Measurements from ENCODE around the gene SKI. TPM values are rescaled to one million over a fixed set of nuclear protein-coding genes. Genes with fewer than 3 reads are reported as not detected.

The SKI gene
- total and polyA plus RNA-seq, 2 experiments from 2014 or later = 9.3 to 66.8 TPM

DNA sequence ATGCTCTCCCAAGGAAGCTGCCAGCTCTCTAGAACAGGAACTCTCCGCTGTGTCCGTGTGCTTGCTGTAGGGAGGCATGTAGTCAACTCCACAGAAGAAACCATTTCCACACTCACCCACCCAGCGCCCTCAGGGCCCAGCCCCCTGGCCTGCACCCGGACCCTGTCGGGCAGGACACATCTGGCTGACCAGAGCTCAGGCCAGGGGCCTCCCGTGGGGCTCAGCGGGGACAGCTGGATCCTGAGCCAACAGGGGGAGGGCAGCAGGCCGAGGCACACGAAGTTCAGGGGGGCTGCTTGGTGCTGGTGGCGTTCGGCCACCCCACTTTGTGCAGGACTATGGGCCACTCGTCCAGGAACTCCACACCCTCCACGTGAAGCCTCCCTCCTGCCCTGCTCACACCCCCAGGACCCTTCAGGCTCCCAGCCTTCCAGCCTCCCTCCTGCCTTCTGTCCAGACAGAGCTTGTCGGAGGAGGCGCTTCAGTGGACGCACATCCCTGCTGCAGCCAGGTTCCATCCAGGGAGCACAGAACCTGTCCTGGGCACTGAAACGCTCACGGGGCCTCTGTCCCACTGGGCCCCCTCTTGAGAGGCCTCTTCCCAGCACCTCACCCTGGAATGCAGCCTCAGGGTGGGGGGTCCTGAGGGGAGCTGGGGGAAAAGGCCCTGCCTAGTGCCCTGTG is 18.6 kb upstream of the SKI start:
- ATAC-seq (no peak), DNase-seq (ENCODE audit: low spot score) (no peak)
- no peaks in the 10 kb centered on the region for H3K36me3 ChIP-seq (ENCODE audit: insufficient read depth)
- no peaks in the 10 kb centered on the region for H4K20me1 ChIP-seq (replicated peaks; ENCODE audit: insufficient read depth)
- peaks cover 19% of the 10 kb centered on the region for H3K4me1 ChIP-seq (ENCODE audit: insufficient read depth)
- H3K27me3 ChIP-seq (ENCODE audit: insufficient read depth) = peaks cover 6% of the 10 kb centered on the region; the same call in 1 of the 2 replicates
- H3K27ac ChIP-seq (ENCODE audit: low read depth) = no peak overlapping the region
- H3K4me3 ChIP-seq = no peak overlapping the region
- H3K27me3 Mint-ChIP-seq (ENCODE audit: insufficient read depth, low read depth, poor library complexity) = peaks cover 22% of the 10 kb centered on the region
- no peak overlapping the region; the same call in 2 of the 3 replicates for H3K4me3 Mint-ChIP-seq
- H3K9me3 Mint-ChIP-seq = no peaks in the 10 kb centered on the region
- no peak overlapping the region for H3K27ac Mint-ChIP-seq
- H3K36me3 Mint-ChIP-seq (ENCODE audit: low read depth) = no peaks in the 10 kb centered on the region
- peaks cover 13% of the 10 kb centered on the region; the same call in 1 of the 2 replicates for H3F3A ChIP-seq (replicated peaks; ENCODE audit: low read depth)
- no peak overlapping the region for H3K4me2 ChIP-seq
- H3K9me2 ChIP-seq (ENCODE audit: insufficient read depth) = no peaks in the 10 kb centered on the region
- TF ChIP-seq JUNB (IDR thresholded peaks at IDR 0.05; ENCODE audit: unreplicated experiment) (no peak), EZH2 (IDR thresholded peaks at IDR 0.05; ENCODE audit: low read depth, unreplicated experiment) (no peak), NANOG (IDR thresholded peaks at IDR 0.05; ENCODE audit: borderline replicate concordance) (no peak), EZH2phosphoT487 (IDR thresholded peaks at IDR 0.05; ENCODE audit: unreplicated experiment) (no peak), POLR2AphosphoS5 (IDR thresholded peaks at IDR 0.05; ENCODE audit: low read depth) (no peak), CREB1 (CRISPR knock-in tag; IDR thresholded peaks at IDR 0.05; ENCODE audit: low read depth) (no peak), ZNF331 (CRISPR knock-in tag; IDR thresholded peaks at IDR 0.05; ENCODE audit: low read depth) (no peak), STAT1 (IDR thresholded peaks at IDR 0.05; ENCODE audit: unreplicated experiment) (no peak), ZNF114 (CRISPR knock-in tag; IDR thresholded peaks at IDR 0.05) (no peak)
- TF ChIP-seq, protein P1, sequence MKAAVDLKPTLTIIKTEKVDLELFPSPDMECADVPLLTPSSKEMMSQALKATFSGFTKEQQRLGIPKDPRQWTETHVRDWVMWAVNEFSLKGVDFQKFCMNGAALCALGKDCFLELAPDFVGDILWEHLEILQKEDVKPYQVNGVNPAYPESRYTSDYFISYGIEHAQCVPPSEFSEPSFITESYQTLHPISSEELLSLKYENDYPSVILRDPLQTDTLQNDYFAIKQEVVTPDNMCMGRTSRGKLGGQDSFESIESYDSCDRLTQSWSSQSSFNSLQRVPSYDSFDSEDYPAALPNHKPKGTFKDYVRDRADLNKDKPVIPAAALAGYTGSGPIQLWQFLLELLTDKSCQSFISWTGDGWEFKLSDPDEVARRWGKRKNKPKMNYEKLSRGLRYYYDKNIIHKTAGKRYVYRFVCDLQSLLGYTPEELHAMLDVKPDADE (IDR thresholded peaks at IDR 0.05) = no peak
- TF ChIP-seq, protein P2, sequence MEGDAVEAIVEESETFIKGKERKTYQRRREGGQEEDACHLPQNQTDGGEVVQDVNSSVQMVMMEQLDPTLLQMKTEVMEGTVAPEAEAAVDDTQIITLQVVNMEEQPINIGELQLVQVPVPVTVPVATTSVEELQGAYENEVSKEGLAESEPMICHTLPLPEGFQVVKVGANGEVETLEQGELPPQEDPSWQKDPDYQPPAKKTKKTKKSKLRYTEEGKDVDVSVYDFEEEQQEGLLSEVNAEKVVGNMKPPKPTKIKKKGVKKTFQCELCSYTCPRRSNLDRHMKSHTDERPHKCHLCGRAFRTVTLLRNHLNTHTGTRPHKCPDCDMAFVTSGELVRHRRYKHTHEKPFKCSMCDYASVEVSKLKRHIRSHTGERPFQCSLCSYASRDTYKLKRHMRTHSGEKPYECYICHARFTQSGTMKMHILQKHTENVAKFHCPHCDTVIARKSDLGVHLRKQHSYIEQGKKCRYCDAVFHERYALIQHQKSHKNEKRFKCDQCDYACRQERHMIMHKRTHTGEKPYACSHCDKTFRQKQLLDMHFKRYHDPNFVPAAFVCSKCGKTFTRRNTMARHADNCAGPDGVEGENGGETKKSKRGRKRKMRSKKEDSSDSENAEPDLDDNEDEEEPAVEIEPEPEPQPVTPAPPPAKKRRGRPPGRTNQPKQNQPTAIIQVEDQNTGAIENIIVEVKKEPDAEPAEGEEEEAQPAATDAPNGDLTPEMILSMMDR (conservative IDR thresholded peaks at IDR 0.05; ENCODE audit: low read depth in 2 of 2) = no peak
- TF ChIP-seq, protein P3, sequence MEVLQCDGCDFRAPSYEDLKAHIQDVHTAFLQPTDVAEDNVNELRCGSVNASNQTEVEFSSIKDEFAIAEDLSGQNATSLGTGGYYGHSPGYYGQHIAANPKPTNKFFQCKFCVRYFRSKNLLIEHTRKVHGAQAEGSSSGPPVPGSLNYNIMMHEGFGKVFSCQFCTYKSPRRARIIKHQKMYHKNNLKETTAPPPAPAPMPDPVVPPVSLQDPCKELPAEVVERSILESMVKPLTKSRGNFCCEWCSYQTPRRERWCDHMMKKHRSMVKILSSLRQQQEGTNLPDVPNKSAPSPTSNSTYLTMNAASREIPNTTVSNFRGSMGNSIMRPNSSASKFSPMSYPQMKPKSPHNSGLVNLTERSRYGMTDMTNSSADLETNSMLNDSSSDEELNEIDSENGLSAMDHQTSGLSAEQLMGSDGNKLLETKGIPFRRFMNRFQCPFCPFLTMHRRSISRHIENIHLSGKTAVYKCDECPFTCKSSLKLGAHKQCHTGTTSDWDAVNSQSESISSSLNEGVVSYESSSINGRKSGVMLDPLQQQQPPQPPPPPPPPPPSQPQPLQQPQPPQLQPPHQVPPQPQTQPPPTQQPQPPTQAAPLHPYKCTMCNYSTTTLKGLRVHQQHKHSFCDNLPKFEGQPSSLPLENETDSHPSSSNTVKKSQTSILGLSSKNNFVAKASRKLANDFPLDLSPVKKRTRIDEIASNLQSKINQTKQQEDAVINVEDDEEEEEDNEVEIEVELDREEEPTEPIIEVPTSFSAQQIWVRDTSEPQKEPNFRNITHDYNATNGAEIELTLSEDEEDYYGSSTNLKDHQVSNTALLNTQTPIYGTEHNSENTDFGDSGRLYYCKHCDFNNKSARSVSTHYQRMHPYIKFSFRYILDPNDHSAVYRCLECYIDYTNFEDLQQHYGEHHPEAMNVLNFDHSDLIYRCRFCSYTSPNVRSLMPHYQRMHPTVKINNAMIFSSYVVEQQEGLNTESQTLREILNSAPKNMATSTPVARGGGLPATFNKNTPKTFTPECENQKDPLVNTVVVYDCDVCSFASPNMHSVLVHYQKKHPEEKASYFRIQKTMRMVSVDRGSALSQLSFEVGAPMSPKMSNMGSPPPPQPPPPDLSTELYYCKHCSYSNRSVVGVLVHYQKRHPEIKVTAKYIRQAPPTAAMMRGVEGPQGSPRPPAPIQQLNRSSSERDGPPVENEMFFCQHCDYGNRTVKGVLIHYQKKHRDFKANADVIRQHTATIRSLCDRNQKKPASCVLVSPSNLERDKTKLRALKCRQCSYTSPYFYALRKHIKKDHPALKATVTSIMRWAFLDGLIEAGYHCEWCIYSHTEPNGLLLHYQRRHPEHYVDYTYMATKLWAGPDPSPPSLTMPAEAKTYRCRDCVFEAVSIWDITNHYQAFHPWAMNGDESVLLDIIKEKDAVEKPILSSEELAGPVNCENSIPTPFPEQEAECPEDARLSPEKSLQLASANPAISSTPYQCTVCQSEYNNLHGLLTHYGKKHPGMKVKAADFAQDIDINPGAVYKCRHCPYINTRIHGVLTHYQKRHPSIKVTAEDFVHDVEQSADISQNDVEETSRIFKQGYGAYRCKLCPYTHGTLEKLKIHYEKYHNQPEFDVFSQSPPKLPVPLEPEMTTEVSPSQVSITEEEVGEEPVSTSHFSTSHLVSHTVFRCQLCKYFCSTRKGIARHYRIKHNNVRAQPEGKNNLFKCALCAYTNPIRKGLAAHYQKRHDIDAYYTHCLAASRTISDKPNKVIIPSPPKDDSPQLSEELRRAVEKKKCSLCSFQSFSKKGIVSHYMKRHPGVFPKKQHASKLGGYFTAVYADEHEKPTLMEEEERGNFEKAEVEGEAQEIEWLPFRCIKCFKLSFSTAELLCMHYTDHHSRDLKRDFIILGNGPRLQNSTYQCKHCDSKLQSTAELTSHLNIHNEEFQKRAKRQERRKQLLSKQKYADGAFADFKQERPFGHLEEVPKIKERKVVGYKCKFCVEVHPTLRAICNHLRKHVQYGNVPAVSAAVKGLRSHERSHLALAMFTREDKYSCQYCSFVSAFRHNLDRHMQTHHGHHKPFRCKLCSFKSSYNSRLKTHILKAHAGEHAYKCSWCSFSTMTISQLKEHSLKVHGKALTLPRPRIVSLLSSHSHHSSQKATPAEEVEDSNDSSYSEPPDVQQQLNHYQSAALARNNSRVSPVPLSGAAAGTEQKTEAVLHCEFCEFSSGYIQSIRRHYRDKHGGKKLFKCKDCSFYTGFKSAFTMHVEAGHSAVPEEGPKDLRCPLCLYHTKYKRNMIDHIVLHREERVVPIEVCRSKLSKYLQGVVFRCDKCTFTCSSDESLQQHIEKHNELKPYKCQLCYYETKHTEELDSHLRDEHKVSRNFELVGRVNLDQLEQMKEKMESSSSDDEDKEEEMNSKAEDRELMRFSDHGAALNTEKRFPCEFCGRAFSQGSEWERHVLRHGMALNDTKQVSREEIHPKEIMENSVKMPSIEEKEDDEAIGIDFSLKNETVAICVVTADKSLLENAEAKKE (CRISPR knock-in tag; IDR thresholded peaks at IDR 0.05) = no peak
- TF ChIP-seq, protein P4, sequence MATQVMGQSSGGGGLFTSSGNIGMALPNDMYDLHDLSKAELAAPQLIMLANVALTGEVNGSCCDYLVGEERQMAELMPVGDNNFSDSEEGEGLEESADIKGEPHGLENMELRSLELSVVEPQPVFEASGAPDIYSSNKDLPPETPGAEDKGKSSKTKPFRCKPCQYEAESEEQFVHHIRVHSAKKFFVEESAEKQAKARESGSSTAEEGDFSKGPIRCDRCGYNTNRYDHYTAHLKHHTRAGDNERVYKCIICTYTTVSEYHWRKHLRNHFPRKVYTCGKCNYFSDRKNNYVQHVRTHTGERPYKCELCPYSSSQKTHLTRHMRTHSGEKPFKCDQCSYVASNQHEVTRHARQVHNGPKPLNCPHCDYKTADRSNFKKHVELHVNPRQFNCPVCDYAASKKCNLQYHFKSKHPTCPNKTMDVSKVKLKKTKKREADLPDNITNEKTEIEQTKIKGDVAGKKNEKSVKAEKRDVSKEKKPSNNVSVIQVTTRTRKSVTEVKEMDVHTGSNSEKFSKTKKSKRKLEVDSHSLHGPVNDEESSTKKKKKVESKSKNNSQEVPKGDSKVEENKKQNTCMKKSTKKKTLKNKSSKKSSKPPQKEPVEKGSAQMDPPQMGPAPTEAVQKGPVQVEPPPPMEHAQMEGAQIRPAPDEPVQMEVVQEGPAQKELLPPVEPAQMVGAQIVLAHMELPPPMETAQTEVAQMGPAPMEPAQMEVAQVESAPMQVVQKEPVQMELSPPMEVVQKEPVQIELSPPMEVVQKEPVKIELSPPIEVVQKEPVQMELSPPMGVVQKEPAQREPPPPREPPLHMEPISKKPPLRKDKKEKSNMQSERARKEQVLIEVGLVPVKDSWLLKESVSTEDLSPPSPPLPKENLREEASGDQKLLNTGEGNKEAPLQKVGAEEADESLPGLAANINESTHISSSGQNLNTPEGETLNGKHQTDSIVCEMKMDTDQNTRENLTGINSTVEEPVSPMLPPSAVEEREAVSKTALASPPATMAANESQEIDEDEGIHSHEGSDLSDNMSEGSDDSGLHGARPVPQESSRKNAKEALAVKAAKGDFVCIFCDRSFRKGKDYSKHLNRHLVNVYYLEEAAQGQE (IDR thresholded peaks at IDR 0.05; ENCODE audit: unreplicated experiment) = no peak
- H2AFZ ChIP-seq = no peak overlapping the region
- H3K79me2 ChIP-seq (replicated peaks; ENCODE audit: insufficient read depth) = no peaks in the 10 kb centered on the region
- peaks cover 22% of the 10 kb centered on the region for H3K4me1 Mint-ChIP-seq

Measured in GM23338 (cell line).